Activated CD4-positive, alpha-beta T cell treated with anti-CD3 and anti-CD28 coated beads, Interleukin-2, amount 10 ng/mL, durations not matched to agents 7 days and 5 days (primary cell): Measurements from ENCODE around the gene POR. TPM values are rescaled to one million over a fixed set of nuclear protein-coding genes. Genes with fewer than 3 reads are reported as not detected.
"Not testable (repeated sequence)": the region's sequence is repeated elsewhere in the genome, so short reads cannot be mapped to it uniquely, and the experiment has no call there.

Source experiments
- CTCF ChIA-PET: fragments of 350-600 bp; sonication (Branson Sonifier 250); formaldehyde crosslinking; loops from one replicate; lab custom pipeline; 2021; ENCODE audit warnings: antibody characterized with exemption; lab: Charles Lee
- POLR2A ChIA-PET: fragments of 350-600 bp; sonication (Branson Sonifier 250); formaldehyde crosslinking; loops from one replicate; lab custom pipeline; 2021; ENCODE audit warnings: antibody characterized with exemption; lab: Charles Lee
- DNase-seq: peaks from one replicate; pipeline ENCODE4 v3.0.0-alpha.2; 2020
- H3K27ac Mint-ChIP-seq: one replicate; pipeline ENCODE4 v1.8.0; 2021; ENCODE audit warnings: mild to moderate bottlenecking, moderate library complexity, mixed read lengths
- H3K27me3 Mint-ChIP-seq: one replicate; pipeline ENCODE4 v1.8.0; 2021; ENCODE audit warnings: mixed read lengths
- H3K36me3 Mint-ChIP-seq: one replicate; pipeline ENCODE4 v1.8.0; 2021; ENCODE audit warnings: low read depth, mixed read lengths
- H3K4me1 Mint-ChIP-seq: one replicate; pipeline ENCODE4 v1.8.0; 2021; ENCODE audit warnings: mixed read lengths
- H3K4me3 Mint-ChIP-seq: one replicate; pipeline ENCODE4 v1.8.0; 2021; ENCODE audit warnings: mild to moderate bottlenecking, moderate library complexity, mixed read lengths
- H3K9me3 Mint-ChIP-seq: one replicate; pipeline ENCODE4 v1.8.0; 2021; ENCODE audit warnings: mixed read lengths
- total RNA-seq, 2 experiments: library from RNA; stranded (reverse); gene quantifications; one replicate each; pipeline ENCODE4 v1.2.3, GENCODE V29; 2021

Gene POR
- total RNA-seq, 2 experiments from 2014 or later = 29.9 to 37.1 TPM

DNA sequence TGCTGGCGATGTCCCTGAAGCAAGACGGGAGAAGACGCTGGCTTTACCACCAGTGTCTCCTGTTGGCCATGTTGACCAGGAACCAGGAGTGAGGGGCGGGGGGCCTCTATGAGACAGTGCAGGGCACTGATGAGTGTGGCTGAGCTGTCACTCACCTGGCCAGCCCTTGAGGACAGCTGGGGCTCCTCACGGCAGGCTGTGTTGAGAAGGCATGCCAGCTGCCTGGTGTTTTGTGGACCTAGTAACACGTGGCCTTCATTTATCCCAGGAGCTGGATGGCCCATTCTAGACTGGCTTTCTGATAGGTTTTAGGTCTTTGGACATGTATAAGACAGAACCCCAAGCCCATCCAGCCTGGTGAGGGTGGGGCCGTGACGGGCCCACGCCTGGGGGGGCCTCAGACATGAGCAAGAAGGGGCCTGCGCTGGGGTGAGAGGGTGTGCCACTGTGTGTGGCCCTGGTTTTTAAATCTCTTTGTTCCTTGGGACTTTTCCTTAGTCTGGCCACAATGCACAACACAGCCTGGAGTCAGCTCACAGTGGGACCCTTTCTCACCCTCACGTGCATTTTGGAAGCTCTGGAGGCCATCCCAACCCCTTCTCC lies 25.6 kb upstream of the POR start:
- no peaks in the 10 kb centered on the region for H3K27me3 Mint-ChIP-seq
- CTCF ChIA-PET = interaction anchor here (0.7 to 1.4 kb wide), 3 partner anchors 9 to 17 kb away, joined by 3 to 4 read pairs (median 3); no protein-coding TSS in a partner anchor
- H3K36me3 Mint-ChIP-seq = peaks cover 8% of the 10 kb centered on the region
- no peaks in the 10 kb centered on the region for H3K9me3 Mint-ChIP-seq
- no peak overlapping the region for H3K4me3 Mint-ChIP-seq
- POLR2A ChIA-PET = no interaction called here
- DNase-seq = no peak
- H3K4me1 Mint-ChIP-seq = no peaks in the 10 kb centered on the region
- peak overlapping the region; percentile 19 for H3K27ac Mint-ChIP-seq

DNA sequence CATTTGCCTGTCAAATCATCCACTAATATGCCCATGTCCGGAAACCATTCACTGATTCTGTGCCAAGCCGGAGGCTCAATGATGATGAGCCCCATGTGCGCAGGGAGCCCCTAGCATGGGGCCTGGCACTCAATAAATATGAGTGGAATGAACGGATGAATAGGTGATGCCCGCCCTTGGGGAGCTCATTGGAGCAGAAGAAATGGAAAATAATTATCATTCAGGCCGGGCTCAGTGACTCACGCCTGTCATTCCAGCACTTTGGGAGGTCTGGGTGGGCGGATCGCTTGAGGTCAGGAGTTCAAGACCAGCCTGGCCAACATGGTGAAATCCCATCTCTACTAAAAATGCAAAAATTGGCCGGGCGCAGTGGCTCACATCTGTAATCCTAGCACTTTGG lies 25.1 kb upstream of the POR start:
- CTCF ChIA-PET = interaction anchor here (0.7 to 1.4 kb wide), 5 partner anchors 9 to 833 kb away, joined by 3 to 4 read pairs (median 3); no protein-coding TSS in a partner anchor
- Mint-ChIP-seq H3K36me3 (peaks cover 3% of the 10 kb centered on the region), H3K27me3 (no peaks in the 10 kb centered on the region), H3K4me1 (no peaks in the 10 kb centered on the region), H3K4me3 (no peak overlapping the region), H3K27ac (no peak overlapping the region), H3K9me3 (no peaks in the 10 kb centered on the region)
- DNase-seq = no peak
- POLR2A ChIA-PET = no interaction called here

DNA sequence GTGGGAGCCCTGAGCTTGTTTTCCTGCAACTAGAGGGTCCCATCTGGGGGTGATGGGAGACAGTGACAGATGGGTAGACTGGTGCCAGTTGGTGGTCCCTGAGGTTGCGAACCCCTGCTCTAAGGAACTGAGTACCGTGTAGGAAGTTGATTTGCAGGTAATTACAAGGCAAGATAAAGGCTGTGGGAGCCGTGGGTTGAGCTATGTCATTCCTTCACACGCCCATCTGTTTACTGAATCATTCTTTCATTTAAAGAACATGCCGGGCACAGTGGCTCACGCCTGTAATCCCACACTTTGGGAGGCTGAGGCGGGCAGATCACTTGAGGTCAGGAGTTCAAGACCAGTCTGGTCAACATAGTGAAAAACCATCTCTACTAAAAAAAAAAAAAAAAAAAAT lies 23.7 kb upstream of the POR start:
- H3K4me3 Mint-ChIP-seq, H3K27ac Mint-ChIP-seq, POLR2A ChIA-PET, H3K27me3 Mint-ChIP-seq, H3K4me1 Mint-ChIP-seq, H3K9me3 Mint-ChIP-seq, H3K36me3 Mint-ChIP-seq, DNase-seq: not testable (repeated sequence)
- CTCF ChIA-PET = interaction anchor here (0.6 to 1.2 kb wide), 2 partner anchors 10 to 1646 kb away, joined by 3 read pairs; no protein-coding TSS in a partner anchor

DNA sequence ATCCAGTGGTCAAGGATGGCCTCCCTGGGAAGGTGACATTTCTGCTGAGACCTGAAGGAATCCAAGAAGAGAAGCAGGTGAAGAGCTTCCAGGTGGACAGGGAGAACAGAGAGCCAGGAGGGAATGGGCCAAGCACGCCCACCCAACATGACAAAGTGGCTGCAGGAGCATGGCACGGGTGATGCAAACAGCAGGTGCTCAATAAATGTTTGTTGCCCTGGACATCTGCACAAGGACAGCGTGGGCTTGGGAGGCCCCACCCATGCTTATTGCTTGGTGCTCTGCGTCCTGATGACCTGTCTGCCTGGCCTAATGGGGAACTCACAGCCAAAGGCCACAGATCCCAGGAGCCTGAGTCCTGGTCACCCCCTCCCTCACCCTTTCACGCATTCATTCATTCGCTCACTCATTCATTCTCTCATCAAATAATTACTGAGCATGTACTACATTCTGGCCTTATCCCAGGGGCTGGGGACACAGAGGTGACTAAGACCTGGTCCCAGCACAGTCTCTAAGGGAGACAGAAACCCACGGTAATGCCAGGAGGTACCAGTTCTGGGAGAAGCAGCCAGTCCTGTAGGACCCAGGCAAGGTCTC lies 23.0 kb upstream of the POR start:
- Mint-ChIP-seq H3K4me1 (no peaks in the 10 kb centered on the region), H3K4me3 (no peak overlapping the region), H3K27me3 (no peaks in the 10 kb centered on the region), H3K9me3 (no peaks in the 10 kb centered on the region), H3K27ac (no peak overlapping the region), H3K36me3 (peaks cover 3% of the 10 kb centered on the region)
- POLR2A ChIA-PET = no interaction called here
- DNase-seq = no peak
- CTCF ChIA-PET = interaction anchor here (0.7 kb wide), 1 partner anchor 66 kb away, joined by 3 read pairs; no protein-coding TSS in a partner anchor

DNA sequence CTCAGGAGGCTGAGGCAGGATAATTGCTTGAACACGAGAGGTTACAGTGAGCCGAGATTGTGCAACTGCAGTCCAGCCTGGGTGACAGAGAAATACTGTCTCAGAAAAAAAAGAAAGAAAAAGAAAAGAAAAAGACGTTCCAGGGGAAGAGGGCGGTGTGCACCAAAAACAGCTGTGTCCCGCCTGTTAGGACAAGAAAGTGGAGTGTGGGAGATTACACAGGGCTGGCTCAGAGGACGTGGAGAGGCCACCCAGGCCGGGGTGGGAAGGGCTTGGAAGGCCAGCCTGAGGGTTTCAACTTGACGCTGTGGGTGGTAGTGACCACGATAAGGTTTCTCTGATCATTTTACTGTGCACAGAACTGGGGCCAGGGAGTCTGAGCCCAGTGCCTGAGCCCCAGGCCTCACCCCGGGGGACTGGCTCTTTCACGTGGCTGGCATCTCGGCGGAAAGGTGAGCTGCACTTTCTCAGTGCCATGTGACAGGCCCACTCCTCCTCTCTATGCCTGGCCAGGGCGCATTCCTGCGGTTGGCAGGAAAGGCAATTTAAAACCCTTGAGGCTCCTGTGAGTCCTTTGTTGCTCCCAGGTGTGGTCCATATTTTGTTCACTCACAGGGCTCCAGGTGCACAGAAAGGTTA lies 22.2 kb upstream of the POR start:
- Mint-ChIP-seq H3K4me1 (no peaks in the 10 kb centered on the region), H3K9me3 (no peaks in the 10 kb centered on the region), H3K4me3 (no peak overlapping the region), H3K36me3 (peaks cover 3% of the 10 kb centered on the region), H3K27ac (peak overlapping the region; percentile 33), H3K27me3 (no peaks in the 10 kb centered on the region)
- ChIA-PET POLR2A (no interaction called here), CTCF (interaction anchor here (1.5 kb wide), 1 partner anchor 10 kb away, joined by 5 read pairs; no protein-coding TSS in a partner anchor)
- no peak for DNase-seq

DNA sequence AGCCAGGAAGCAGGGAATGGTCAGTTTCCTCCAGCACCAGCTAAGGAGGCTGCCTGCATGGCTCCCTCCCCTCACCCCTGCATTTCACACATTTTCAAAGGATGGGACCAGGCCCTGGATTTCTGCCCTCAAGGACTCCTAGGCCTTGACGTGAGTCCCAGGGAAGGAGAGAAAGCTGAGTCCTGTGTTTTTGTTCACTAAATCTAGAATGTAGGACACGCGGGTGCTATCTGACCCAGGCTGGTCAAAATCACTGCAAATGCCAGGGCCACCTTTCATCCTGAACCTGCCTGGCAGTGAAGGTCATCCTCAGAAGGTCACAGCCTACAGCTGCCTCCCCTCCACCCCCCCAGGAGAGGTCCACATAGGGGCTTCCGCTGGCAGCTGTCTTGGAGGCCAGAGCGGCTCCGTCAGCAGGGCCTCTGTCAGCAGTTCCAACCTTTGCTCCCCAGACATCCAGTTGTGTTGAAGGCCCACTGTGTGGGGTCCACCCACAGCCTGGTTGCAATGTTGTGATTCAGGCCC lies 18.1 kb upstream of the POR start:
- no peak for DNase-seq
- H3K4me3 Mint-ChIP-seq = no peak overlapping the region
- no peaks in the 10 kb centered on the region for H3K27me3 Mint-ChIP-seq
- CTCF ChIA-PET = interaction anchor here (1.3 kb wide), 1 partner anchor 20 kb away, joined by 4 read pairs; no protein-coding TSS in a partner anchor
- POLR2A ChIA-PET = interaction anchor here (0.6 kb wide), 1 partner anchor 15 kb away, joined by 3 read pairs; no protein-coding TSS in a partner anchor
- H3K27ac Mint-ChIP-seq = no peak overlapping the region
- no peaks in the 10 kb centered on the region for H3K9me3 Mint-ChIP-seq
- no peaks in the 10 kb centered on the region for H3K36me3 Mint-ChIP-seq
- no peaks in the 10 kb centered on the region for H3K4me1 Mint-ChIP-seq

DNA sequence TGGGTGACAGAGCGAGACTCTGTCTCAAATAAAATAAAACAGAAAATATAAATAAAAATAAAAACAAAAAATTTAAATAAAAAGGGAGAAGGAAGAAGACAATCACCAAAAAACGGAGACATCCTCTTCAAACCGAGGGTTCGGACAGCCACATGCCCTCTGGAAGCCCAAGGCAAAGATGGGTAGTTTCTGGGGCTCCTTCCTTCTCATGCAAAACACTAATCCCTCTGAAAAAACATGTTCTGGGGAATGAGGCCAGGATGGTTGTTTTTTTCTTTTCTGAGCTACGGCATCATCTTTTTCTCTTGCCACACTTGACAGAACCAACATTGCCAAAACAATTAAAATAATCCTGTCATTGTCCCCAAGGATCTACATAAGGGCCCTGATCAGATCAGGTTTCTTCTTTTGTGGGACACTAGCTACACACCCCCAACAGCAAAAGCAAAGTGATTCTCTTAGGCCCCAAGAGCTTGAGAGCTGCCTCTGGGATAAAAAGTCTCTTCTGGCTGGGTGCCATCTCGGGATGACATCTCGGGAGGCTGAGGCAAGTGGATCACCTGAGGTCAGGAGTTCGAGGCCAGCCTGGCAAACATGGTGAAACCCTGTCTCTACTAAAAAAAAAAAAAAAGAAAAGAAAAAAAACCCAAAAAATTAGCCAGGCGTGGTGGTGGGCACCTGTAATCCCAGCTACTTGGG lies 14.2 kb upstream of the POR start:
- no peak overlapping the region for H3K27ac Mint-ChIP-seq
- H3K9me3 Mint-ChIP-seq = no peaks in the 10 kb centered on the region
- no peak overlapping the region for H3K4me3 Mint-ChIP-seq
- no peak for DNase-seq
- H3K4me1 Mint-ChIP-seq = peaks cover under 1% of the 10 kb centered on the region
- CTCF ChIA-PET = no interaction called here
- no peaks in the 10 kb centered on the region for H3K36me3 Mint-ChIP-seq
- POLR2A ChIA-PET = interaction anchor here (0.6 kb wide), 1 partner anchor 14 kb away, joined by 3 read pairs; no protein-coding TSS in a partner anchor
- no peaks in the 10 kb centered on the region for H3K27me3 Mint-ChIP-seq

DNA sequence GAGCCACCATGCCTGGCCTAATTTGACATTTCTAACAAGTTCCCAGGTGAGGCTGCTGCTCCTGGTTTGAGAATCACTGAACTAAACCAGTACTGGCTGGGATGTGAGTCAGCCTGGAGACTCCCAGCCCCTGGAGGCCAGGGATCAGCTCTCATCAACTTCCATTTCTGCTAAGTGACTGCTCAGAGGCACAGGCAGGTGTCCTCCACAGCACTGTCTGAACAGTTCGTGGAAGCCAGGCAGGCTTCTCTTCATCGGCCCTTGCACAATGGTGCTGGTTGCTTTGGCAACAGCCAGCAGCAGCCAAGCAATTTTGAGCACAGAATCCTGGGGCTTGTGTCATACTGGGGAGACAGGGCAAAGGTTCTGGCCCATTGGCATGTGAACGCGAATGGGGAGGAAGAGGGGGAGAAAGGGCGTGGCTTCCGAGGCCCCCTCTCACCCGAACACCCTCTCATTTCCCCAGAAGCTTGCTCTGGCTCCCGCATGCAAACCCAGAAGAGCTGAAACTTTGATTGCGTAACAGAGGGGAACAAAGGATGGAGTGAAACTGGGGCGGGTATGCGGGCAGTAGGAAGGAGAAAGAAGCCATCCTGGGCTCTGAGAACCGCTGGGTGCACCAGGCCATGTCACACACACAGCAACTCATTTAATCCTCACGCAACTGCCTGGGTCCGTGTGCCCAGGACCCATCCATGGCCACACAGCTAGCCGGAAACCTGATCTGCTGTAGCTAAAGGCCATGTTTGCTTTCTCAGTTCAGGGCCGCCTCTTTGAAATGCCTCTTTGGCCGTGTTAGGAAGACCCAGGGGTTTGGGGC lies 9.0 kb upstream of the POR start:
- DNase-seq = no peak
- peaks cover 7% of the 10 kb centered on the region for H3K4me1 Mint-ChIP-seq
- H3K9me3 Mint-ChIP-seq = no peaks in the 10 kb centered on the region
- CTCF ChIA-PET = interaction anchor here (0.7 kb wide), 1 partner anchor 217 kb away, joined by 4 read pairs; no protein-coding TSS in a partner anchor
- H3K36me3 Mint-ChIP-seq = no peaks in the 10 kb centered on the region
- POLR2A ChIA-PET = no interaction called here
- H3K27ac Mint-ChIP-seq = no peak overlapping the region
- no peak overlapping the region for H3K4me3 Mint-ChIP-seq
- H3K27me3 Mint-ChIP-seq = peaks cover 3% of the 10 kb centered on the region

DNA sequence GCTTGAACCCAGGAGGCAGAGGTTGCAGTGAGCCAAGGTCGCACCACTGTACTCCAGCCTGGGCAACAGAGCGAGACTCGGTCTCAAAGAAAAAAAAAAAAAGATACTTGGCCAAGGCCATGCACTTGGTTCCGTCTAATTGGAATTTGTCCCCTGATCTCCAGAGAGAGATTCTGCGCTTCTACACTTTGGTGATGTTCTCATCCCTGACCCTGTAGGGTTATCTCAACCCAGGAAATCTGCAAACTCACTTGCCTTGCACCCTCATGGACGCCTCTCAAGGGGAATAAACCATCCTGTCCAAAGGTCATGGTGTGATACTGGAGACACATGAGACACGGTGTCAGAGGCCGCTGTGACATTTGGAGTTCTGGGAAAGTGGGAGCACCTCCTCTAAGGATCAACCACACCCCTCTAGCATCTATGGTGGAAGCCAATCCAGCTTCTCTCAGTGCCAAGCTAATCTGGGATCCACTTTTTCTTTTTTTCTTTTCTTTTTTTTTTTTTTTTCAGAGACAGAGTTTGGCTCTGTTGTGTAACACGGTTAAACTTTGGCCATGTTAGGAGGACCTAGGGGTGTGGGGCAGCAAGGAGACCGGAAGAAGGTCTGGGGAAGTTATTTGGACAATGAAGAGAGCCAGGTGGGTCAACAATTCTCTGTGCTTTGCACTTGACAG lies 7.8 kb upstream of the POR start:
- Mint-ChIP-seq H3K4me1 (peaks cover 7% of the 10 kb centered on the region), H3K9me3 (no peaks in the 10 kb centered on the region), H3K4me3 (no peak overlapping the region), H3K27me3 (peaks cover 3% of the 10 kb centered on the region), H3K36me3 (no peaks in the 10 kb centered on the region), H3K27ac (no peak overlapping the region)
- POLR2A ChIA-PET = no interaction called here
- CTCF ChIA-PET = interaction anchor here (0.8 kb wide), 1 partner anchor 8 kb away, joined by 3 read pairs; the partner anchor contains the start of gene POR
- DNase-seq = no peak

DNA sequence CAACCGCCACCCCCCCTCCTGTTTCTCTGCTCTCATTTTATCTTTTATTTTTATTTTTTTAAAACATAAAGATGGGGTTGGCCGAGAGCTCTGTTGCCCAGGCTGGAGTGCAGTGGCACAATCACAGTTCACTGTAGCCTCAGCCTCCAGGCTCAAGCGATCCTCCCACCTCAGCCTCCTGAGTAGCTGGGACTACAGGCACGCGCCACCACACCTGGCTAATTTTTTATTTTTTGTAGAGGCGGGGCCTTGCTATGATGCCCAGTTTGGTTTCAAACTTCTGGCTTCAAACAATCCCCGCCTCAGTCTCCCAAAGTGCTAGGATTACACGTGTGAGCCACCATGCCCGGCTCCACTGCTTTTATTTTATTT lies 7.3 kb upstream of the POR start:
- H3K9me3 Mint-ChIP-seq, DNase-seq, H3K4me3 Mint-ChIP-seq, H3K27ac Mint-ChIP-seq, POLR2A ChIA-PET, H3K4me1 Mint-ChIP-seq, H3K36me3 Mint-ChIP-seq, CTCF ChIA-PET, H3K27me3 Mint-ChIP-seq: not testable (repeated sequence)

DNA sequence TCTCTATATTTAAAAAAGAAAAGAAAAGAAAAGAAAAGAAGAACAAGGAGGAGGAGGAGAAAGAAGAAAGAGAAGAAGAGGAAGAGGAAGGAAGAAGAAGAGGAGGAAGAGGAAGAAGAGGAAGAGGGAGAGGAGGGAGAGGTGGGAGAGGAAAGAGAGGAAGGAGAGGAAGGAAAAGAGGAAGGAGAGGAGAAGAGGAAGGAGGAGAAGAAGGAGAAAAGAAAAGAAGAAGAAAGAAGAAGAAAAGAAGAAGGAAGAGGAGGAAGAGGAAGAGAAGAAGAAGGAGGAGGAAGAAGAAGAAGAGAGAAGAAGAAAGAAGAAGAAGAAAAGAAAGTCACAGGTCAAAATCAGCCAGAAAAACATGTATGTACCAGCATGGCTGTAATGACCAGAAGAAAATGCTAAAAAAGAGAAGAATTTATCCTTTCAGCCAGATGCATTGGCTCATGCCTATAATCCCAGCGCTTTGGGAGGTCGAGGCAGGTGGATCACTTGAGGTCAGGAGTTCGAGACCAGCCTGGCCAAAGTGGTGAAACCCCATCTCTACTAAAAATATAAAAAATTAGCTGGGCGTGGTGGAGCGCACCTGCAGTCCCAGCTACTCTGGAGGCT lies 5.3 kb upstream of the POR start:
- Mint-ChIP-seq H3K36me3 (no peaks in the 10 kb centered on the region), H3K9me3 (no peaks in the 10 kb centered on the region), H3K27me3 (peaks cover 3% of the 10 kb centered on the region), H3K4me1 (peaks cover 13% of the 10 kb centered on the region), H3K4me3 (no peak overlapping the region), H3K27ac (no peak overlapping the region)
- POLR2A ChIA-PET = no interaction called here
- CTCF ChIA-PET = no interaction called here
- no peak for DNase-seq
